K562 treated with DMSO at 1 percent for 12 hours (cell line): ENCODE data around the gene RALA. TPM values are rescaled to one million over a fixed set of nuclear protein-coding genes. Genes with fewer than 3 reads are reported as not detected.

Source experiments
- total RNA-seq: library from RNA; unstranded; fragments of 300-600 nt; gene quantifications from 2 replicates; pipeline ENCODE4 v1.2.3, GENCODE V29; 2022; ENCODE audit not compliant: insufficient read depth

The RALA gene, protein sequence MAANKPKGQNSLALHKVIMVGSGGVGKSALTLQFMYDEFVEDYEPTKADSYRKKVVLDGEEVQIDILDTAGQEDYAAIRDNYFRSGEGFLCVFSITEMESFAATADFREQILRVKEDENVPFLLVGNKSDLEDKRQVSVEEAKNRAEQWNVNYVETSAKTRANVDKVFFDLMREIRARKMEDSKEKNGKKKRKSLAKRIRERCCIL
- 26.4 and 45.1 TPM in 2 replicates for total RNA-seq

DNA sequence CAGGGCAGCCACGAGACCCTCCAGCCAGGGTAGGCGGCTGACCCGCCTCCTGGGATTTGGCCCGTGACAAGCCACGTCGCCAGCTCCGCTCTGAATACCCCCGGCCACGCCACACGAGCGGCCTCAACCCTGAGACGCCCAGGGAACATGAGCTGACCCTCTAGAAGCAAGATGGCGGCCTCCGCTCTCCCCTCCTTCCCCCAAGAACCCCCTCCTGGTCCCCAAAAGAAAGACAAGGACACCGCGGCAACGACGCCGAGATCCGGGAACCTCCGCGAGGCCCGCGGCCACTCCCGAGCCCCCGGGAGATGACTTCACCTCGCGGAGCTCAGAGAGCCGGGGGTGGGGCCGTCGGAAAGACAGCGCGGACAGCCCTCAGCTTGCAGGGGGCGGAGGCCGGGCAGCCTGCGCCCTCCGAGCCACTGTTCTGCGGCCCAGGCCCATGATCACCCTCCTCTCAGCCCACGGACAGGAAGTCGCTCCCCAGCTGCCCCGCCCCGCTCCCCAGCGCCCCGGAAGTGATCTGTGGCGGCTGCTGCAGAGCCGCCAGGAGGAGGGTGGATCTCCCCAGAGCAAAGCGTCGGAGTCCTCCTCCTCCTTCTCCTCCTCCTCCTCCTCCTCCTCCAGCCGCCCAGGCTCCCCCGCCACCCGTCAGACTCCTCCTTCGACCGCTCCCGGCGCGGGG is at the start of gene RALA:
Gene RALA, plus strand, starts transcription at position 526 of the 685 bp plus-strand sequence. CDS start 63,096 bp downstream, outside the sequence.

Other genes starting within 250 kb of the RALA start
- 12.2 and 19.5 TPM in 2 replicates for gene YAE1, start 57.2 kb upstream of the RALA start, total RNA-seq